GM12801 (cell line): ENCODE measurements around the gene SYCE3.

Experiments used
- TF ChIP-seq, protein P1 (sequence below): IDR thresholded peaks from one replicate; pipeline ENCODE4 v1.5.1; 2011; ENCODE audit warnings: control low read depth; ENCODE audit not compliant: insufficient read length; ENCODE audit errors: extremely low read depth

Gene SYCE3

GRCh38 chr22:50576806-50577696 is 14.3 kb upstream of the SYCE3 start:
- TF ChIP-seq, protein P1, sequence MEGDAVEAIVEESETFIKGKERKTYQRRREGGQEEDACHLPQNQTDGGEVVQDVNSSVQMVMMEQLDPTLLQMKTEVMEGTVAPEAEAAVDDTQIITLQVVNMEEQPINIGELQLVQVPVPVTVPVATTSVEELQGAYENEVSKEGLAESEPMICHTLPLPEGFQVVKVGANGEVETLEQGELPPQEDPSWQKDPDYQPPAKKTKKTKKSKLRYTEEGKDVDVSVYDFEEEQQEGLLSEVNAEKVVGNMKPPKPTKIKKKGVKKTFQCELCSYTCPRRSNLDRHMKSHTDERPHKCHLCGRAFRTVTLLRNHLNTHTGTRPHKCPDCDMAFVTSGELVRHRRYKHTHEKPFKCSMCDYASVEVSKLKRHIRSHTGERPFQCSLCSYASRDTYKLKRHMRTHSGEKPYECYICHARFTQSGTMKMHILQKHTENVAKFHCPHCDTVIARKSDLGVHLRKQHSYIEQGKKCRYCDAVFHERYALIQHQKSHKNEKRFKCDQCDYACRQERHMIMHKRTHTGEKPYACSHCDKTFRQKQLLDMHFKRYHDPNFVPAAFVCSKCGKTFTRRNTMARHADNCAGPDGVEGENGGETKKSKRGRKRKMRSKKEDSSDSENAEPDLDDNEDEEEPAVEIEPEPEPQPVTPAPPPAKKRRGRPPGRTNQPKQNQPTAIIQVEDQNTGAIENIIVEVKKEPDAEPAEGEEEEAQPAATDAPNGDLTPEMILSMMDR, result no peak

DNA sequence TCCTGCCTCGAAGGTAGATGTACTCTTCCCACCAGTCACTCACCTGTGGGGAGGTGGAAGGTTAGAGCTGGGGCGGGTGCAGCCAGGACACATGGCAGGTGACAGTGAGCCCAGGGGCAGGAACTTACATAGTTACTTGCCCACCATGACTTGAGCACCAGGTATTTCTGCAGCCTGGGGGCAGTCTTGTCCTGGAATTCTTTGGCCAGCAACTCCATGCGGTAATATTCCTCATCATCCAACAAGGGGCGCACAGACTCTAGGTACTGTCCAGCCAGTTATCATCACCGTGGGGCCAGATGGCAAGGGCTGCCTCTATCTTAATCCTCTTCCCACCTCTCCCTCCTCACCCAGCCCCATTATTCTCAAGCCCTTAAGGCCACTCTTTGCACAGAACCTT is 13.4 kb upstream of the SYCE3 start:
- TF ChIP-seq, protein P1, result no peak

- TF ChIP-seq, protein P1, result no peak
These were observed 12.8 kb upstream of the SYCE3 start for GRCh38 chr22:50575426-50575941.

- TF ChIP-seq, protein P1, result no peak
These were observed 11.7 kb upstream of the SYCE3 start for GRCh38 chr22:50574383-50574755.

- TF ChIP-seq, protein P1, result no peak
These were observed 11.0 kb upstream of the SYCE3 start for GRCh38 chr22:50573491-50574382.

DNA sequence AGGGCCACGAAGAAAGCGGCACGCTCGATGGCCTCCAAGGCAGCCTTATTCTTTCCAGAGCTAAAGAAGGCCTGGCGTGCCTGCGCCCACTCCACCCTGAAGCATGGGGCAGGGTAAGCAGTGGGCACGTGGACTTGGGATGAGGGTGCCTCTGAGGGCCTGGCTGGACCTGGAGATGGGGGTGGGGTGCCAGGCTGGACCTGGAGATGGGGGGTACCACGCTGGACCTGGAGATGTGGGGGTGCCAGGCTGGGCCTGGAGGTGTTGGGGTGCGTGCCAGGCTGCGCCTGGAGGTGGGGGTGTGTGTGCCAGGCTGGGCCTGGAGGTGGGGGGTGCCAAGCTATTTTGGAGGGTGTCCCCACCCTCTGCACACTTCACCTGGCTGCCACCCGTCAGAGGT is 10.2 kb upstream of the SYCE3 start:
- TF ChIP-seq, protein P1, result no peak
